ENCODE results near the gene TMEM140.

The TMEM140 gene

GRCh38 chr7:135174941-135175340 is 27.1 kb downstream of the TMEM140 start:
- no peak for DNase-seq (ENCODE audit: low read depth)

DNA sequence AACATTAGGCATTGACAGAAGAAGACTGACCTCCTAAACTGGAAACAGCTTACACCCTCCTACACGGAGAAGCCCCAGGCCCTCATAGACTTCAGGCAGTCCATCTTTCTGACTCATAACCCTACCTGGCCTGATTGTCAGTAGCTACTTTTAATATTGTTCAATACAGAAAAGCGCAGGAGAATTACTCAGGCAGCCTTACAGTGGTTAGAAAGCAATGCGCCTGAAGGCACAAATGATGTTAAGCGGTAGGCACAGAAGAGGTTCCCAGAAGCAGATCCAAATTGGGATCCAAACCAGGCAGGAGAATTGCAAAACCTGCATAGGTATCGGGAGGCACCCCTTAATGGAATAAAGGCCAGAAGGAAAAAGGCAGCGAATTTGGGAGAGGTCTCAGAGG is 28.1 kb downstream of the TMEM140 start:
- no peak for DNase-seq (ENCODE audit: low read depth)

DNA sequence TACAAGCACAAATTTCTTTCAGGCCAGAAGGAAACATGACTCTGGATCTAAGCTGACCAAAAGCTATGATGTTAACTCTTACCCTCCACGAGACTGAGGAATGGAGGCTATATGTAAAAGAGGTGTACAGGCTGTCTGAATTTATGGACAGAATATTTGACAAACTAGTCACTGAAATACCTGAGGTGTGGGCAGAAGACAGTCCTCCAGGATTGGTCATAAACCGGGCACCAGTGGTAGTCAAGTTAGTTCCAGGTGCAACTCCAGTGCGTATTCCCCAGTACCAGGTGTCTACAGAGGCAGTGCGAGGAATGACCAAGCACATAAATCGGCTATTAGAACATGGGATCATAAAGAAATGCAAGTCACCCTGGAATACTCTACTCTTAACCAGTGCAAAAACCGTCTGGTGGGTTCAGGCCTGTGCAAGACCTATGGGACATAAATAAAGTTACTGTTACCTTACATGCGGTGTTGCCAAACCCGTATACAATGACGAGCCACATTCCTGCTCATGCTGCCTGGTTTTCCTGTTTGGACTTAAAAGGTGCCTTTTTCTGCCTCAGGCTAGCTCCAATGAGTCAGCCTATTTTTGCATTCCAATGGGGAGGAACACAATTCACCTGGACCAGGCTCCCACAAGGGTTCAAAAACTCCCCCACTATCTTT is 29.3 kb downstream of the TMEM140 start:
- no peak for DNase-seq (ENCODE audit: low read depth)

DNA sequence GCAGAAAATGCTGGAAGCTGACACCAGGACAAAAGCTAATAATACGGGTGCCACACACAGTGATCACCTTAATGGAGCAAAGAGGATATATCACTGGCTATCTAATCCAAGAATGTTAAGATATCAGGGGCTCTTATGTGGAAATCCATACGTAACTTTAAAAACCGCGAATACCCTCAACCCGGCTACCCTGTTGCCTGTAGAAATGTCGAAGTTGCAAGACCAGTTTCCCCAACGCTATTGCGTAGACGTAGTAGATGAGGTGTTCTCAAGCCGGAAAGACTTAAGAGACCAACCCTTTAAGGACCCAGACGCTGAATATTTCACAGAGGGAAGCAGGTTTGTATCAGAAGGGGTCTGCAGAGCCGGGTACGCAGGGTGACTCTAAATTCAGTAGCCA is 30.5 kb downstream of the TMEM140 start:
- no peak for DNase-seq (ENCODE audit: low read depth)

- no peak for DNase-seq (ENCODE audit: low read depth)
Measured at GRCh38 chr7:135179321-135179925, 31.6 kb downstream of the TMEM140 start.

DNA sequence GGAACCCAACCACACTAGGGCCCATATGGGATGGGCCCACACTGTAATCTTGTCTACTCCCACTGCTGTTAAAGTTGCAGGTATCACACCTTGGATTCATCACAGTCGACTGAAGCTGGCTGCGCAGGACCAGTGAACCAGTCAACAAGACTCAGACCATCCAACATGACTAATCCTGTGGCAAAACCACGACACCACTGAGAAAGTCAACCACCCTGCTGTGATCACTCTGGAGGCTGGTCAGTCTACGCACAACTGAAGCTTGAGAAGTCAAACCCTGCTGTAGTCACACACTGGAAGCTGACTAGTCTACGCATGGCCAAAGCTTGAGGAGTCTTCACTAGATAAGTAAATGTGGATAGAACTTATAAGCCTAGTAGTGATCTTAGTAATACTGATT is 32.2 kb downstream of the TMEM140 start:
- no peak for DNase-seq (ENCODE audit: low read depth)

GRCh38 chr7:135181261-135181928 is 33.5 kb downstream of the TMEM140 start:
- no peak for DNase-seq (ENCODE audit: low read depth)

- DNase-seq (ENCODE audit: low read depth) = no peak
Measured at GRCh38 chr7:135181929-135182678, 34.2 kb downstream of the TMEM140 start.

GRCh38 chr7:135183478-135183877 is 35.6 kb downstream of the TMEM140 start:
- no peak for DNase-seq (ENCODE audit: low read depth)

DNA sequence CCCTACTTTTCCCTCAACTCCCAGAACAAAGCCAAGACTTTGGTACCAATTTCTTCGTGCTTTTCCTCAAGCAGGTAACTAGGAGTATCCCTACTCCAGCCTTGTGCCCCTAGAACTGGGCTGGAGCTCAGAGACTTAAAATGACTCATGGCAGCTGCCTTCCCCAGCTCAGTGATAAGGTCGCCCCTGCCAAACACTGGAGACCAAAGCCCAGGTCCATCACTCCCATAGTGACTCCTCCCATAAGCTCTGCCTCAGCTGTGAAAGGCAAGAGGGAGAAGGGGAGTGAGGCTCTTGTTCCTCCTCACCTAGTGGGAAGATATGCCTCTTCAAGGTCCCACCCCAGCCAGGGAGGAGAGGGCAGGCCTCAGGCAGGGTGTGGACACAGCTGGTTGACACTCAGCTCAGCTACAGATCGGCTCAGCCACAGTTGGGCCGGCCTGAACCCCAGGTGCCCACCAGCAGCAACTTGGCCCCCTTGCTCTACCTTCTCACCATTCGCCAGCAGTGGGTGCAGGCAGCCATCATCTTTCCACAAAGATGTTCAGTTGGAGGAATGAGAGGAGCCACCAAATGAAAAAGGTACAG is 36.5 kb downstream of the TMEM140 start:
- no peak for DNase-seq (ENCODE audit: low read depth)

GRCh38 chr7:135185471-135186260 is 37.8 kb downstream of the TMEM140 start:
- no peak for DNase-seq (ENCODE audit: low read depth)

- DNase-seq (ENCODE audit: low read depth) = no peak
Measured at GRCh38 chr7:135186261-135186540, 38.3 kb downstream of the TMEM140 start.

- no peak for DNase-seq (ENCODE audit: low read depth)
Measured at GRCh38 chr7:135186841-135187253, 39.0 kb downstream of the TMEM140 start.

DNA sequence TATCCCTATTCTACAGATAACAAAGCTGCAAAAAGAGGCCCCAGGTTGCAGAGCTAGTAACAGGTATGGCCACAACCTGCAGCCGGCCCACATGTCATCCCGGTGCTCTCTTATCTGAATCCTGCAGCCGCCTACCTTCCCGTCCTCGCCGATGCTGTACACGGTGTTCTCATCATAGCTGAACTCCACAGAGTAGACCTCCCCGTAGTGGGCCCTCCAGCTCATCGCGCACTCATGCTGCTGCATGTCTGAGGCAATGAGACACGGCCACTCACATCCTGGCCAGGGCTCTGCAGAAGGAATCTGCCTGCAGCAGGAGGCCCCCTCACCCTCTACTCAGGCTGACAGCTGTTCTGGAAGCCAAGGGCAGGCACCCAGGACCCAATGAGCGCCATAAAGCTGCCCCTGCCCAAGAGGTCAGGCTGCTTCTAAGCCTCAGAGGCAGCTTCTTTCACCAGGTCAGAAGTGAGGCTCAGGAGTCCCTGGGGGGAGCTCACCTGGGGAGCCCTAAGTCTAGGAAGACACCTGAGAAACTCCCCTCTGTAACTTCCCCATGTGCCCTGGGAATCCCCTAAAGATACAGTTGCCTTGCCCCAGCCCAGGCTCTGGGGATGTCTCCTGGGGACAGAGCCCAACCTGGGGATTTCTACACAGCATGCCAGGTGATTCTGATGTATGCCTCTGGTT is 40.6 kb downstream of the TMEM140 start:
- DNase-seq (ENCODE audit: low read depth) = no peak

- DNase-seq (ENCODE audit: low read depth) = no peak
Measured at GRCh38 chr7:135189221-135189662, 41.4 kb downstream of the TMEM140 start.

- no peak for DNase-seq (ENCODE audit: low read depth)
Measured at GRCh38 chr7:135189961-135190360, 42.1 kb downstream of the TMEM140 start.

GRCh38 chr7:135190703-135191102 is 42.8 kb downstream of the TMEM140 start:
- DNase-seq (ENCODE audit: low read depth) = no peak

DNA sequence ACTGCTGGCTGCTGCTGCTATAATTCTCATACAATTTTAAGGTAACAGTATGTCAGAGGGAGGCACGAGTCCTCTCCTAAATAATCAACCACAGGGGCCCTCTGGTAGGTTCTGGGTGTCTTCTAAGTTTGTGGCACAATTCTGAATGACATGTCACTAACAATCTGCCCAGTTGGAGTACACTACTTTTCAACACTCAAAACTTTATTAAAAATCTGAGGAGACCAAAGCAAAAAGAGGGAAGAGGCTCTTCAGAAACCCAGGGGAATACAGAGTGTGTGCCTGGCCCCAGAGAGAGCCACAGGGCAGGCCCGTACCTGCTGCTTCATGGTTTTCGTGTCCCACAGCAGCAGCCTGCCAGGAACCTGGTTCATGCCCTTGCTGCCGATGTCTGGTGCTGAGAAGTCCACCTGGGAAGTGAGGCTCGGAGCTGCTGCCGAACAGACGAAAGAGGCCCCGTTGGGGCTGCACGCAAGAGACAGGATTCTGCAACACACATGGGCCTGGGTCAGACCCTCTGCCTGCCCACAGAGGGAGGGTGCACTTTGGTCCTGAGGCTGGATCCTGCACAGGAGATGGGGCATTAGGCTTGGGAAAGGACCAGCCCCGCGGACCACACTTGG is 45.2 kb downstream of the TMEM140 start:
- DNase-seq (ENCODE audit: low read depth) = no peak

GRCh38 chr7:135193615-135194081 is 45.8 kb downstream of the TMEM140 start:
- DNase-seq (ENCODE audit: low read depth) = no peak

GRCh38 chr7:135194494-135195095 is 46.7 kb downstream of the TMEM140 start:
- DNase-seq (ENCODE audit: low read depth) = no peak

All from stimulated activated CD8-positive, alpha-beta memory T cell treated with anti-CD3 and anti-CD28 coated beads, Interleukin-15, amount 100 ng/mL, for 1 hour (primary cell).